ENCODE results near the gene MTG1.

DNA sequence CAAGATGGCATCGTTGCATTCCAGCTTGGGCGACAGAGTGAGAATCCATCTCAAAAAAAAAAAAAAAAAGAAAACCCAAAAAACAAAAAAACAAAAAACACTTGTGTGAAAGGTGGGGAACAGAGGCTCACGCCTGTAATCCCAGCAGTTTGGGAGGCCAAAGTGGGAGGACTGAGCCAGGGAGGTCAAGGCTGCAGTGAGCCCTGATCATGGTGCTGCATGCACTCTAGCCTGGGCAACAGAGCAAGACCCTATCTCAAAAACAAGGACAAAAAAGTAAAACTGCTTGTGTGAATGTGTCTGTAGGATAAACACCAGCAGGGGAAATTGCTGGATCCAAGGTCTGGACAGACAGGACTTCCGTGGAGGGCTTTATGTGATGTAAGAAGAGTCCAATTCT is 10.4 kb upstream of the MTG1 start:
- no peak for TF ChIP-seq CTCF (IDR thresholded peaks at IDR 0.05)
- TF ChIP-seq POLR2A (IDR thresholded peaks at IDR 0.05), result no peak

Measured in esophagus squamous epithelium (tissue), 4 donors.